HepG2 (cell line): ENCODE measurements around the gene RSPH4A.

Source experiments
- ARNT2 ChIP-seq: sonication (generic); formaldehyde crosslinking; IDR thresholded peaks from 2 replicates; pipeline ENCODE4 v1.8.0; 2022; ENCODE audit warnings: mild to moderate bottlenecking, low read depth, missing genetic modification reagents, moderate library complexity
- BCL6 ChIP-seq: IDR thresholded peaks from 2 replicates; pipeline ENCODE4 v1.6.1; 2016; ENCODE audit warnings: missing genetic modification reagents, missing compliant biosample characterization
- CBX2 ChIP-seq, 2 experiments: fragments of 200-600 bp in 1 of 2; sonication (generic); formaldehyde crosslinking in 1 of 2; IDR thresholded peaks; 2 replicates each; pipeline versions ENCODE4 v1.7.0 to v1.8.1; 2018 to 2022; ENCODE audit warnings: low read depth in 2 of 2, low read length in 1 of 2, mild to moderate bottlenecking in 1 of 2, missing genetic modification reagents in 1 of 2
- CREB1 ChIP-seq, 2 experiments: fragments of 450-650 bp in 1 of 2; IDR thresholded peaks; 2 replicates each; pipeline ENCODE4 v1.6.1; 2016 to 2017; ENCODE audit warnings: control low read depth in 1 of 2, mild to moderate bottlenecking in 1 of 2, missing compliant biosample characterization in 1 of 2, missing genetic modification characterization in 1 of 2
- DZIP1 ChIP-seq: sonication (generic); formaldehyde crosslinking; IDR thresholded peaks from 2 replicates; pipeline ENCODE4 v1.5.0; 2020; ENCODE audit warnings: mild to moderate bottlenecking, missing genetic modification reagents
- ELF4 ChIP-seq: sonication (generic); formaldehyde crosslinking; IDR thresholded peaks from 2 replicates; pipeline ENCODE4 v1.5.0; 2020; ENCODE audit warnings: missing genetic modification reagents, mild to moderate bottlenecking, moderate library complexity, borderline replicate concordance
- GABPA ChIP-seq, 2 experiments: IDR thresholded peaks; 2 replicates each; pipeline ENCODE4 v1.6.1; 2011 to 2016; ENCODE audit warnings: low read depth in 2 of 2, low read length in 1 of 2, missing biosample characterization in 1 of 2, missing genetic modification characterization in 1 of 2
- MYC ChIP-seq: sonication (generic); formaldehyde crosslinking; IDR thresholded peaks from 2 replicates; pipeline ENCODE4 v1.9.0; 2021; ENCODE audit warnings: missing genetic modification reagents, borderline replicate concordance
- NFYB ChIP-seq: sonication (generic); formaldehyde crosslinking; IDR thresholded peaks from 2 replicates; pipeline ENCODE4 v1.4.0; 2020; ENCODE audit warnings: missing genetic modification reagents
- SMC3 ChIP-seq: IDR thresholded peaks from 2 replicates; pipeline ENCODE4 v1.6.1; 2011; ENCODE audit warnings: low read length, improper control_type of control experiment
- TAF1 ChIP-seq: sonication (generic); formaldehyde crosslinking; IDR thresholded peaks from 2 replicates; pipeline ENCODE4 v1.4.0; 2020; ENCODE audit warnings: missing genetic modification reagents
- TBX3 ChIP-seq: fragments of 450-650 bp; IDR thresholded peaks from 2 replicates; pipeline ENCODE4 v1.6.1; 2017; ENCODE audit warnings: antibody characterized with exemption, mild to moderate bottlenecking, inconsistent platforms, borderline replicate concordance
- ZNF318 ChIP-seq: sonication (generic); formaldehyde crosslinking; IDR thresholded peaks from 2 replicates; pipeline ENCODE4 v1.4.0; 2020; ENCODE audit warnings: mild to moderate bottlenecking, missing genetic modification reagents

- TF ChIP-seq ZNF318 (no peak), ARNT2 (no peak), DZIP1 (CRISPR knock-in tag) (no peak), GABPA (IDR thresholded peaks at IDR 0.05; ENCODE audit: low read depth, low read length) (no peak), GABPA (CRISPR knock-in tag; IDR thresholded peaks at IDR 0.05; ENCODE audit: low read depth) (no peak), TAF1 (CRISPR knock-in tag) (no peak), ELF4 (CRISPR knock-in tag) (no peak), NFYB (CRISPR knock-in tag) (no peak), TBX3 (no peak), SMC3 (no peak), BCL6 (CRISPR knock-in tag) (no peak), CREB1 (IDR thresholded peaks at IDR 0.05) (no peak), CREB1 (CRISPR knock-in tag; IDR thresholded peaks at IDR 0.05) (no peak), CBX2 (IDR thresholded peaks at IDR 0.05; ENCODE audit: low read depth, low read length) (no peak), CBX2 (CRISPR knock-in tag; IDR thresholded peaks at IDR 0.05; ENCODE audit: low read depth) (no peak), MYC (CRISPR knock-in tag) (no peak)
Measured at GRCh38 chr6:116682334-116682712, 66.0 kb downstream of the RSPH4A start.
